DMS153 treated with DMSO at 0.1 percent for 48 hours (cell line): ENCODE measurements around the gene AKAP13.

Experiments used
- DNase-seq: peaks from one replicate; lab custom pipeline; 2025; ENCODE audit not compliant: unreplicated experiment; lab: John Stamatoyannopoulos, UW

The AKAP13 gene

DNA sequence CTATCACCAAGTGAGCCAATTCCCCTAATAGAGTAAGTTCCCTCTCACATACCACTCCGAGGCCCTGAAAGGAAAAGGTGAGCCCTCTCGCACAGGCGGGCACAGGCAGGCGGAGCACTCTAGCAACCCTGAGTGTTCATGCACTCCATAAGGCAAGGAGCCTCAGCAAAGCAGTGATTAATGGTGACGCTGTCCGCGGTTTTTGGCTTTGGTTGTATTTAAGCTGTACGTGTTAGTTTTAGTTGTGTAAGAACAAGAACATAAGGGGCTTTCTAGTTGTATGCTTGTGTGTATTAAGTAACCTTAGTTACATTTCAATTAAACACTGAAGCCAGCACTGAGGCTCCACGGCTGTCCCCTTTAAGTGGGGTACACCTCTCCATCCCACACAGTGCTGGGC, 381.2 kb downstream of the AKAP13 start:
- no peak for DNase-seq

DNA sequence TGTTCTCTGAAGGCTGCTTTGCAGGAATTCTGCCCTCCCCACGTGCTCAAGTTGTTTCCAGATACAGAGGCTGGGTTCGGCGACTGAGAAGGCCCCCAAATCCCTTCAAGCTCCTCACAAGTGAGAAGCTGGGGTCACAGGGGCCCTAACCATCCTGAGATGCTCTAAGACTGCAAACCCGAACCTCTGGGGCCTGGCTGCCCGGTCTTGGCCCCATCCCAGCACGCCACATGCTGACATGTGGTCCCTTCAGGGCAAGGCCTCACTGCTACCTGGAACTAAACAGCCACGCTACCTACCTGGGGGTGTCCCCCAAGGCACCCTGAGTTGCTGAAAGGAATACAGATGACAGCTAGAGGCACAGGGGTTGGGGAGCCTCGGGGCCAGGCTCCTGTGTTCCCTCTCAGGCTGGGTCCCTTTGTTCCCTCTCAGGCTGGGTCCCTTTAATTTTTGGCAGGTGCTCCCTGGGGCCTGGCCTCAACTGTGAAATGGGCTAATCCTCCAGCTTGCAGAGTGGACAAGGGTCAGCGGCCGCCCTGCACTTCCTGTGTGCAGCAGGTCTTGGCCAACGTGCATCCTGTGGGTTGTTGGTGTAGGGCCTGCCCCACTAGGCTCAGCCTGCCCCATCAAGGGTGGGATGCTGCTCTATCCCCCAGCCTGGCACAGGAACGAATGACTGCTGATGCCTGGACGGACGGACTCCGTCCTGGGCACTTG, 381.8 kb downstream of the AKAP13 start:
- DNase-seq, result no peak

DNA sequence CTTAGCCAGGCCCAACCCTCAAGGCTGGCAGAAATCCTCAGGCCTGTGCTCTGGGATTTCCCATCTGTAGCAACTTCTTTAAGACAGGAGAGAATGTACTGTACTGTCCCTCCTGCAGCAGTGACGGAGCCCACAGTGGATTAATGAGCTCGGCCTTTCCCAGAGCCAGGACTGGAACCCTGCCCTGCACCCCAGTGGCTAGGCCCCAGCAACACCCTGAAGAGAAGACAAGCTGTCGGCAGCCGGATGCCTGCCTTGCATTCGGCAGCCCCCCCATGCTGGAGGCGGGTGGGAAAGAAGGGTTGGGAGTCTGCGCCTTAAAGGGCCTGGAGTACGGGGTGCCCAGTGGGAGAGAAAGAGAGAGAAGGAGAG, 382.3 kb downstream of the AKAP13 start:
- no peak for DNase-seq

DNA sequence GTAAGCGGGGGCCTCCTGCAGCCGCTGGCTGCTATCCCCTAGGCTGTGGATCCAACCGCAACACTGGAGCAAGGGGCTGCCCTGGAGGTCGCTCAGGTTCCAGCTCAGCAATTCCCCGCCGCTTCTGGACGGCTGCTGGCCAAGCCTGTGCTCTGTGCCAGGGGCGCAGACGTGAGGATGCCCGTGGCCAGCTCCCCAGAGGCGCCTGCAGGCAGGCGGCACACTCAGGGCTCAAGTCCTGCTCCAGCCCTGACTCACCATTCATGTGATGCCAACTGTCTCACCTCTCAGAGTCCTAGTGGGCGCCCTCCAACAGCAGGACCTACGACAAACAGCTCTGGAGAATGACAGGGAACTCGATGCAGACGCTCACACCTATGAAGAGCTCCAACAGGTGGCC, 382.8 kb downstream of the AKAP13 start:
- no peak for DNase-seq

DNA sequence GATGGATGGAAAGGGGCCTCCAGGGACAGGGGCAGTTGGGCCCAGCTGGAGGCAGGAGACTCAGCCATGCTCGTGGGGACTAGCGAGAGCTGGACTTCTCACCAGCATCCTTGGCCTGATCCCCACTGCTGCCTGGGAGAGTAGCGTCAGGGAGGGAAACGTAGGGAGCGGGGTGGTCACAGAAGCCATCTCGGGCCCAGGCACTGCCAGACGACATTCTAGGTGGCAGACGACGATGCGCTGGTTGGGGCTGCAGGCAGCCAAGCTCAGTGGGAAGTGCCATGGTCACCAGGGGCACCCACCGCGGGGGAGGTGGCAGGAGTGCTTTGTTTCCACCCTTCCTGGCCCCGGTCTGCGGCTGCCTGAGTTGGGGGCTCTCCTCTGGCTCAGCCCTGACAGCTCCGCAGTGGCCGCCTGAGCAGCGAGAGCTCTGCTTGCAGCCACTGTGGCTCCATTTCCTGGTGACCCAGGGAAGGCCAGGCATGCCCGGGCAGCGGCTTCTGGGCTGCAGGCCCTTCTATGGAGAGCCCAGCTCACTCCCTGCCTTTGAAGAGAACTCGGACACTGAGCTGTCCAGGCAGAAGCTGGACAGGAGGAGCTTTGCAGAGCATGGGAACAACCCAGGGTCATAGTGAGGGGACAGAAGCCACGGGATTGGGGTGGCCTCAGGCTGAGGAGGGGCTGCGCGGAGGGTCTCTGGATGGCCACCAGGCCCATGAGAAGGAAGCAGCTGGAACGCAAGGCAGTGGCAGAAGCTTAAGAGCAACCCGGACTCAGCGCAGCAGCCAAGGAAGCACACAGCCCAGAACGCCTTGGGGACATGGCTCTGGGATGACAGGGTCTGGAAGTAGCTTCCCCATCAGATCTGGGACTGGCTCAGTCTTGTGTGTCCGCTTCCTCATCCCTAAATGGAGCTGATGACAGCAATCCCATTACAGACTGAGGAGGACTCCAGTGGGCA, 383.6 kb downstream of the AKAP13 start:
- DNase-seq, result no peak

DNA sequence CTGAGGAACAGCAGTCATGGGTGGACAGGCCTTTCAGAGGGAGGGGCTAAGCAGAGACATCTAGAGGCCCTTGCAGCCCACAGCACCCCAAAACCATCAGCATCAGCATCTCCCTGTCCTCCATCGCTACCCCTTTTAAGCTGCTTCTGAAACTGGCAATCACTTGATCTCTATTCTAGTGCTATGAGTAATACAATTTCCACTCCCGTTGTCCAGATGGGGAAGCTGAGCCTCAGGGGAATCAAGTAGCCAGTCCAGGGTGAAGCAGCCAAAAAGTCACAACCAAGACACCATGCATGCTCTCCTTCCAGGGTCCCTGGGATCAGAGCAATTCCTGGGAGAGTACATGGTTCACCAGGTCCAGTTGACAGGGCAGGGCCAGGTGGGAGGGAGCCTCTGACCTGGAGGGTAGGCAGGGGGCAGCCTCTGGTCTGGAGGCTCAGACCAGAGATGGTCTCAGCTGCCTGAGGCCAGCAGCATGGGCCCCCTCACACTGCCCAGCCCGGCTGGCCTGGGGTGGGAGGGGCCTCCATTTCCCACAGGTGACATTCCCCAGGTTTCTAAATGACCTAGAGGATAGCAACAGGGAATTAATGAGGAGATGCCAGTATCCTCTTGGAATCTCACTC, 384.4 kb downstream of the AKAP13 start:
- no peak for DNase-seq

DNA sequence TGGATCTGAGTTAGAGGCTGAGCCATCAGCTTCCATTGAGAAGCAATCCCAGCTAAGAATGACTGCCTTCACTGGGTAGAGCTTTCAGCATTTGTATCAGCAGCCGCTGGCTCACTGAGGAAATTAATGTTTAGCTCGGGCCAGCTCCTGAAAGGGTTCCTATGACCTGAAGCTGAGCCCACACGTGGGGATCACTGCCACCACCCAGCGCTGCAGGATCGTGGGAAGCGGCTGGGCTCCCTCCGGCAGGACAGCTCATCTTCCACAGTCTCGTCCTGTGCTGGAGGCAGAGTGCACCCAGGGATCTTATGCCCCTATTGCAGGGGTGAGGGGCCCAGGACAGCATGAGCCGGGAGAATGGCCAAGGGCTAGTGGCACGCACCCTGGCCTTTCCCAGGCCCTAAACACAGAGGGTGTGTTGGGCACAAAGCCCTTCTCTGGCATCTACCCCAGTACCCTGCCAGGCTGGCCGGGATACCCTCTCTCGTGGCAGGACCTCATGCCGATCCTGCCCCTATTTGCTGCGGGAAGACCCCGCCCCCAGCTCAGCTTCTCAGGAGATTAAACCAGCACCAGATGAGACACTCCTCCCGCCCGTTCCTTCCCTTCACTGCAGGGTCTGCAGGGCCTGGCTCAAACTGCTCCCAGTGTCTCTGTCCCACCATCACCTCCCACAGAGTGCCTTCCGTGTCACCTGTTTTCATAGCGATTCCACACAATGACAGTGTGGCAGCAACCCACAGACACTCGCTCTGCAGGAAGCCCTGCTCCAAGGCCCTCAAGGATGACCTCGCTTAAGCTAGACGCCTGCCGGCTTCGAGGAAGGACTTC, 385.8 kb downstream of the AKAP13 start:
- DNase-seq, result no peak

DNA sequence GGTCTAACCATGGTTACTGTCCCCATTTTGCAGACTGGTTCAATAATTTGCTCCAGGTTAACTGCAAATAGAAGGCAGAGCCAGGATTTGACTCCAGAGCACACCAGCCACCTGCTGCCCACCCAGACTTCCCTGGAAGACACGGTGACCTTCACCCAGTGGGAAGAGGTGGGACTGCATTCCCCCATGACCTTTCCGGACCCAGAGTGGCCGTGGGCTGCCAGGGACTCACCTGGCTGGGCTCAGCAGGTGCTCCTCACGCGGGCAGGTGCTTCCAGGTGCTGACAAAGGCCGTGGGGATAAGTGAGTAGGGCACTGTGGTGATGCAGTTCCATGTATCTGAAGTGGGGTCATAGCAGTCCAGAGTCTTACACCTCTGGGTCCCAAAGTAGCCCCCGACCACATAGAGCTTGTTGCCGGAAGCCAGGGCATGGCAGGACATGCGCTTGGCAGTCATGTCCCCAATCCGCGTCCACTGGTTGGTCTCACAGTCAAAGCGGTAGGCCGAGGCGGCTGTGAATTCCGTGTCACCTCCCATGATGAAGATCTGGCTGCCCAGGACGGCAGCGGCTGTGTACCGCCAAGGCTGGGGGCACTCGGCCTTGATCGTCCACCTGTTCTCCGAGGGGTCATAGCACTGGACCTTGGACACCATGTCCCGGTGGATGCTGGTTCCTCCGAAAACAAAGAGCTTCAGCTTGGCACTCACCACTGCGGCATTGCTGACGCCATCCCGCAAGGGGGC, 387.6 kb downstream of the AKAP13 start:
- no peak for DNase-seq

DNA sequence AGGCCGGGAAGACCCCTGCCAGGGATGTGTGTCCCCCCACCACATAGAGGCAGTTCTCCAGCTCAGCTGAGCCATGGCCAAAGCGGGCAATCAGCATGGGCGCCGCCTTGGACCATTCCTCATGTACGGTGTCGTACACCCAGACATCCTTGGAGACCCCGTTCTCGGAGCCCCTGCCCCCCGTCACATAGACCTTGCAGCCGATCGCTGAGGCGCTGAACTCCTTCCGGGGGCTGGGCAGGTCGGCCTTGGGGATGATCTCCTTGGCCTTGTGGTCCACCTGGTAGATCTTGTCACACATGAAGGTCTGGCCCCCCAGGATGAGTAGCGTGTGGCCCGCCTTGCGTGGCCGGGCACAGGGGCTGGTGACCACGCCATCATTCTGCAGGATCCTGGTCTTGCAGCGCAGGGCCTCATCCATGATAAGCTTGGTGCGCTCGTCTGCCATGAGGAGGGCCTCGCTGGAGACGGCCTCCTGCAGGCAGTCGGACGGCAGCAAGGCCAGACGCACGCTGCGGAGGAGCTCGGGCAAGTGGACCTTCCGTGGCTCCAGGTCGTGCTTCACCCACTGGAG, 388.3 kb downstream of the AKAP13 start:
- no peak for DNase-seq

DNA sequence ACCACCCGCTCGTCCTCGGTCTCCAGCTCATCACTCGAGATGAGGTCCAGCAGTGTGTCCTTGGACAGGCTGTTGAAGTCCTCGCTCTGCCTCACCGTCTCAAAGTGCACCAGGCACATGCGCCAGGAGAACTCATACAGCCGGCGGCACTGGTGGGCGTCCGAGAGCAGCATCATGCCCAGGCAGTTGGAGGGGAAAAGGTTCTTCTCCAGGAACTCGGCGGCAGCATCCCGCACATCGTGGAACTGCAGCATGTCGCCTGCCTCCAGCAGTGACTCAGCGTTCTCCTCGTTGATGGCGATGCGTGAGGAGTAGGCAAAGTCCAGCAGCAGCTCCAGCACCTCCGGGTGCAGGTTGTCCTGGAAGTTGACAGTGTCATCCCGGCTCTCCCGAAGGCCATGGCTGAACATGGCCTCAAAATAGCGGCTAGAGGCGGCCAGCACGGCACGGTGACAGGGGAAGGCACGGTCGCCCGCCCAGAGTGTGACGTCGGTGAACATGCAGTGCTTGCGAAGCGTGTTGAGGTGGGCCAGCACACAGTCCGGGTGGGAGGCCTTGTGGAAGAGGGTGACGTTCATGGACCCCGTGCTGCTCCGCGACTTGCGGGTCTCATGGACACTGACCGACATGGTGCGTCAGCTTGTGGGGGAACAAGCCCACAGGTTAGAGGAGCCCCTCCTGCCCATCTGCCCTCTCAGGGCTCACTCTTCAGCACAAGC, 388.9 kb downstream of the AKAP13 start:
- DNase-seq, result no peak

DNA sequence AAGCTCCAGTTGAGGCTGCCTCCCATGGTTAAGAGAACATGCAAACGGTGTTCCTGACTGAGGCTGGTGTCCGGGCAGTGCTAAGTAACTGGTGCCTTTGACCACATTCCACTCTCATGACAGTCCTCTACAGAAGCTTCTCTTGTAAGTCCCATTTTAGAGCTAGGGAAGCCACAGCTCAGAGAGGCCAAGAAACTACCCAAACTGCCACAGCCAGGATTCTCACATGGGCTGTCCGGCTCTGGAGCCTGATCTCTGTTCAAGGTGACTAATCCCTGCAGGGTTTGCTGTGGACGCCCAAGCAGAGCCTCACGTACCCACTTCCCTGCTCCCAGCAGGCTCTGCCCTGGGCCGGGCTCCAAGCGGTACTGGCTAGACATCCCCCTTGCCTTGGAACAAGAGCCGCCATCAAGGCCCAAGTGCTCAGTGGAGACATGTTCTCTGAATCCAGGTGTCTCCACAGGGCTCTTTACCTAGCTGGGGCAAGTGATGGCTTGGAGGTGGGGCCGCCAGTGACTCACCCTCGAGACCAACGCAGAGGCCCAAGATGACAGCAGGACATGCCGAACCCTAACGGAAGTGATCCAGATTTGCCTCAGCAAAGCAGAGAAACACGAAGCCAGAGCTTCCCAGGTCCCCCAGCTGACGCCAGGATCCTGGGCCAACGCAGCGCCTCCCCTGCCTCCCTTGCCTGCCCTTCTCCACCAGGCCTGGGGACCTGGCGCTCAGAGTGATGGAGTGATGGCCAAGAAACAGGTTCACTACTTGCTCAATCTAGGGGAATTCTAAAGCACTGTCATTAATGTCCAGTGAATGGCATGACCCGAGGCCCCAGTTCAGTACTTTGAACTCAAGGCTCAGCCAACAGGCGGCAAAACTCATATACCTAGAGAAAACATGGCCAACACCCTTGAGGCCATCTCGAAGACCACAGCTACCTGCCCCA, 390.0 kb downstream of the AKAP13 start:
- DNase-seq, result no peak

DNA sequence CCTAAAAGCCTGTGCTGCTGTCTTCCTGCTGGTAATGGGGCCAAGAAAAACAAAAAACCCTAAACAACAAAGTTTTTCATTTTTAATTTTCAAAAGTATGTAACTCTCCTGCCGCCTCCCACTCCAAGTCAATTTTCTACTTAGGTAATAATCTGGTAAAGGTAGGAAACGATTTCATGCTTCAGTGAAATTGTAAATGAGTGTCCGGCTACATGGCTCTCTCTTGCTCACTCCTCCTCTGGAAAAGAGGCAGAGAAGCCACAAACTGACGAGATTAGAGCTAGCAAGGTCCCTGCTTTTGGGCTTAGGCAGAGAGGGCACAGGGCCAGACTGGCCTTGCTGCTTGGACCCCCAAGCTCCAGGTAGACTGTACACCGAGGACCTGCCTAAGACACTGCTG, 390.9 kb downstream of the AKAP13 start:
- no peak for DNase-seq

DNA sequence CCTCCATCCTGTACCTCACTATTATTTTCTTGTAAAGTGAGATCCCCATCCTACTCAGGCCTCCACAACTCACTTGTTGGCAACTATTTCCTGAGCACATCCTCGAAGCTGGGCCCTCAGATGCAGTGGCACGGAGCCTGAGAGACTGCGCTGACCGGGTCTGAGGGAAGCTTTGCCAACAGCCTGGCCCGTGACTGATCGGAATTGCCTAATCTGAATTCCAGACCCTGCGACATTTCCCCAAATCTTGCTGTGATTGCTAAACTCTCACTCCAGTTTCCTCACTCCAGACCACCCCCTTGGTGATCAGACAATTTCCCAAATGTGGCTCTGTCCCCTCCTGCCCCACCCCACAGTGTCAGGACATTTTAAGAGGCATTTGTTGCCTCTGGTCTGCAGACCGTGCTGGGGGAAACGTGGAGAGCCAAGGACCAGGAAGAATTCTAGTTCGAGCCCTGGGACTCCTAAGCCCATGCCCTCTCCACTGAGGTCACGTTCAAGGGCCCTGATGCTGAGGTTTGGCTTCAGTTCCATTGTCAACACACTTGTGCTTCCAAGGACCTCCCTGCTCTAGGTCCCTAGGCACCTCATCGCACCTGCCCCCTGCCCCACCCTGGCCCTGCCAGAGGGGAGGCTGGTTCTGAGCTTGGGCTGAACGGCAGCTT, 391.5 kb downstream of the AKAP13 start:
- DNase-seq, result no peak

DNA sequence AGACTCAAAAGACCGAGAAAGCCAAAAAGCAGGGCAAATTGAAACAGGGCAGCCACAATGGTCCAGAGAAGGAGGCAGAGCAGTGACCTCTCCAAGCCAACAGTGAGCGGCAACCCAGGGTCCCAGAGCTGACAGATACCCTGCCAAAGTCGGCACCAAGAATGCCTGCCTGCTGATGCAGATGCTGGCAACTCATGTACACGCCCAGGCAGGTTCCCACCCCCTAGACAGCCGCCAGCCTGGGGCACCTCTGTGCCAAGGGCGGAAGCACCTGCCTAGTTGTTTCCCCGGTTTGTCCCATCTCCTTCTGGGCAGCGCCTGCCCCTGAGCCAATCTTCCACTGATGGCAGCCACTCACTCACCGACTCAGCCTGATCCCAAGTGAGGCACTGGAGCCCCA, 392.3 kb downstream of the AKAP13 start:
- no peak for DNase-seq

DNA sequence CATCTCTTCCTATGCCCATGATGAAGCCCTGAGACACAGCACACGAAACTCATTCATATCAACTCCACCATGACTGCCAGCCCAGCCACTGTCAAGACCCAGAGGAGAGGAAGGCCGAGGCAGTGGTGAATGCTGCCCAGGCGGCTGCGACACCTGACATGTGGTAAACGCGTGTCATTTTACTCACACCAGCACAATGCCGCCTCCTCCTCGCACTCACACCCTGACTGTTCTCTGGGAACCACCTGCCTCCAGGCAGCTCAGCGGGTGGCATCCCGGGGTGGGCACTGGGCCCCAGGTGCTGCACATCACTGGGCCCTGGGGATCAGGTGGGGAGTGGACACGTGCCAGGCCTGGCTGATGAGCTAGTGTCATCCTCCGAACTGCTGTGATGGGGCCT, 392.8 kb downstream of the AKAP13 start:
- no peak for DNase-seq

DNA sequence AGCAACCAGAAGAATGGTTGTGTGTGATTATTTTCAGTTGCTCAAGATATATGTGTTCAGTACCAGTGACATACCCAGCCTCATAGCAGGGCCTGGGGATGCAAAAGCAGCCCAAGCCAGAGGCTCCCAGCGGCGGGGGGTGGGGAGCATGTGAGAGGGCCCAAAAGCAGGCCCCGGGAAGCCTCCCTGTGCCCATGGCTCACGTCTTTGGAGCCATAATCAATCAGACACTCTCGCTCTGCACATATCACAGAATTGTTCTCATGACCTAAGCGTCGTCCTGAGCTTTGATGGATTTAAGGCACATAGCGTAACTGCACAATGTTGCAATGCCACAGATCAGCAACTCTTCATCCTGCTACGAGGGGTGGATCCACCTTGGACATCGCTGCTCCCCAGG, 393.6 kb downstream of the AKAP13 start:
- no peak for DNase-seq

DNA sequence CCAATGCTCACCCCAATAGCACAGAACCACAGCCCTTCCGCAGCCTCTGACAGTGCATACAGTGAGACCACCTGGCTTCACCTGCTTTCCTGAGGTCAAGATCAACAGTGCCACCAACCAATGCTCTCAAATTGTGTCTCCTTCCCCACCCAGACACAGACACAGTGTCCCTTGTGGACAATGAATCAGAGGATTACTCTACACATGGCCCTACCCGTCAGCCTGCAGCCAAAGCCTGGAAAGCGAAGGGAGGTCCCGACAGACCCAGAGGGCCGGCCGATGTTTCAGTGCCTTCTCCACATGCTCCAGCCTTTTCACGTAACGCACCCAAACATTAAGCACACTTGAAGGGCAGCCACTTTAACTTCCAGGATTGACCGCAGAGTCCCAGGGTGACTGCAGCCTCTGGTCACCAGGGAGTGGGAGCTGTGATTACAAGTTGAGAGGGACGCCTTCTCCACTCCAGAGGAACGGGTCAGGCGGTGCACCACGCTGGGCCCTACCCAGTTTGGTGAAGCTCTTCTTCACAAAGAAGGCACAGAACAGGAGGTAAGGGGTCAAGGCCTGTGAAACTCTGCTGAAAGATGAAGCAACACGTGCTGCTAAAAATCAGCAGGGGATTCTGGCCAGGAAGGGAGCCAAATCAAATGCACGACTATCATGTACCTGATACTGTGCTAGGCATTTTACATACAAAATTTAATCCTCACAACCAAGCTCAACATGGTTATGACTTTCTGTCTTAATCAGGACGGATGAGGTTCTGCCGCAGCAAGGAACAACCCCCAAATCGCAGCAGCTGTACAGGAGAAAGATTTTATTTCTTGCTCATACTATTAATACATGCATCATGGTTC, 397.1 kb downstream of the AKAP13 start:
- DNase-seq, result no peak
